CD14-positive monocyte (primary cell): ENCODE results near the gene ZSCAN20. TPM values are rescaled to one million over a fixed set of nuclear protein-coding genes. Genes with fewer than 3 reads are reported as not detected.
A peak's percentile ranks its signal among the peaks of the same experiment; 100 is the strongest.

Source experiments
- DNase-seq, 3 donors: peaks; one replicate each; pipeline ENCODE4 v3.0.0-alpha.2; 2011 to 2022
- H2AFZ ChIP-seq: 2 replicates; pipeline ENCODE4 v1.6.0; 2012; ENCODE audit warnings: mild to moderate bottlenecking, low read depth, low read length, inconsistent platforms; ENCODE audit not compliant: insufficient read depth, poor library complexity, severe bottlenecking
- H3K27ac ChIP-seq, 2 donors: 1 replicate in 1 of 2; 2 replicates in 1 of 2; pipeline ENCODE4 v1.5.1; 2012 to 2013; ENCODE audit warnings: low read length in 2 of 2, control low read depth in 1 of 2, inconsistent platforms in 1 of 2, low read depth in 1 of 2, mild to moderate bottlenecking in 1 of 2
- H3K27me3 ChIP-seq, 2 donors: one replicate each; pipeline versions ENCODE4 v1.6.0 to v1.6.1; 2011 to 2013; ENCODE audit warnings: low read length in 2 of 2; ENCODE audit not compliant: control insufficient read depth in 2 of 2, insufficient read depth in 2 of 2
- H3K36me3 ChIP-seq, 2 donors: replicated peaks in 1 of 2; 1 replicate in 1 of 2; 2 replicates in 1 of 2; pipeline versions ENCODE4 v1.5.1 to v1.6.1; 2012 to 2013; ENCODE audit warnings: low read length in 2 of 2, control low read depth in 1 of 2, inconsistent platforms in 1 of 2, mild to moderate bottlenecking in 1 of 2; ENCODE audit not compliant: insufficient read depth in 2 of 2, control insufficient read depth in 1 of 2
- H3K4me1 ChIP-seq, 2 donors: 1 replicate in 1 of 2; 2 replicates in 1 of 2; pipeline versions ENCODE4 v1.5.1 to v1.6.1; 2012 to 2013; ENCODE audit warnings: low read length in 2 of 2, control low read depth in 1 of 2, inconsistent platforms in 1 of 2, mild to moderate bottlenecking in 1 of 2, moderate library complexity in 1 of 2; ENCODE audit not compliant: insufficient read depth in 2 of 2, control insufficient read depth in 1 of 2
- H3K4me2 ChIP-seq: replicated peaks from 2 replicates; pipeline ENCODE3; 2012; ENCODE audit warnings: low read length, moderate library complexity, mild to moderate bottlenecking; ENCODE audit not compliant: poor library complexity, severe bottlenecking; ENCODE audit errors: extremely low read depth
- H3K4me3 ChIP-seq, 3 experiments: fragments of 200-600 bp in 1 of 3; sonication (generic) in 1 of 3; replicated peaks in 1 of 3; 1 replicate in 2 of 3; 2 replicates in 1 of 3; pipeline ENCODE4 v1.5.1; 2011 to 2013; ENCODE audit warnings: low read length in 3 of 3, mild to moderate bottlenecking in 3 of 3, control low read depth in 2 of 3, low read depth in 2 of 3, inconsistent platforms in 1 of 3, moderate library complexity in 1 of 3
- H3K79me2 ChIP-seq: 2 replicates; pipeline ENCODE4 v1.6.0; 2012; ENCODE audit warnings: mild to moderate bottlenecking, control low read depth, inconsistent platforms, low read length, moderate library complexity; ENCODE audit not compliant: insufficient read depth
- H3K9ac ChIP-seq: 2 replicates; pipeline ENCODE4 v1.6.0; 2017; ENCODE audit warnings: low read length, mild to moderate bottlenecking; ENCODE audit not compliant: insufficient read depth, poor library complexity, severe bottlenecking
- H3K9me3 ChIP-seq, 2 donors: replicated peaks in 1 of 2; 1 replicate in 1 of 2; 2 replicates in 1 of 2; pipeline versions ENCODE4 v1.5.1 to v1.6.1; 2012 to 2013; ENCODE audit warnings: low read length in 2 of 2, control low read depth in 1 of 2; ENCODE audit not compliant: control insufficient read depth in 1 of 2, insufficient read depth in 1 of 2
- H4K20me1 ChIP-seq: 2 replicates; pipeline ENCODE4 v1.6.0; 2012; ENCODE audit warnings: mild to moderate bottlenecking, low read length, control low read depth, moderate library complexity; ENCODE audit not compliant: insufficient read depth
- H3K27ac Mint-ChIP-seq, 7 donors: one replicate each; pipeline ENCODE4 v1.8.0; 2020; ENCODE audit warnings: mild to moderate bottlenecking in 7 of 7, mixed read lengths in 7 of 7, moderate library complexity in 6 of 7, inconsistent platforms in 2 of 7
- H3K27me3 Mint-ChIP-seq, 3 donors: one replicate each; pipeline ENCODE4 v1.8.0; 2021 to 2022; ENCODE audit warnings: low read depth in 3 of 3, mild to moderate bottlenecking in 3 of 3, mixed read lengths in 3 of 3, moderate library complexity in 3 of 3, inconsistent platforms in 1 of 3
- H3K36me3 Mint-ChIP-seq, 2 donors: one replicate each; pipeline ENCODE4 v1.8.0; 2020; ENCODE audit warnings: mixed read lengths in 2 of 2, inconsistent platforms in 1 of 2, mild to moderate bottlenecking in 1 of 2
- H3K4me1 Mint-ChIP-seq: one replicate; pipeline ENCODE4 v1.8.0; 2020; ENCODE audit warnings: mild to moderate bottlenecking, mixed read lengths
- H3K4me3 Mint-ChIP-seq, 2 donors: one replicate each; pipeline ENCODE4 v1.8.0; 2020; ENCODE audit warnings: mild to moderate bottlenecking in 2 of 2, mixed read lengths in 2 of 2, moderate library complexity in 1 of 2
- H3K9me3 Mint-ChIP-seq, 7 donors: one replicate each; pipeline ENCODE4 v1.8.0; 2020 to 2022; ENCODE audit warnings: mixed read lengths in 7 of 7, mild to moderate bottlenecking in 6 of 7, moderate library complexity in 6 of 7, inconsistent platforms in 2 of 7
- CTCF ChIP-seq: fragments of 200-600 bp; IDR thresholded peaks from one replicate; pipeline ENCODE4 v1.8.0; 2022; ENCODE audit warnings: antibody characterized with exemption, mild to moderate bottlenecking
- WGBS: methylation state at CpG from one replicate; pipeline ENCODE4 v1.1.5; 2013; ENCODE audit warnings: missing lambda C conversion rate; ENCODE audit not compliant: insufficient coverage; 5-methylcytosine and 5-hydroxymethylcytosine counted together
- intact Hi-C, 2 donors: fragments of 100-400 bp; cut with micrococcal nuclease; formaldehyde crosslinking; loops; one replicate each; pipeline versions ENCODE4 v1.15.0 to v1.15.1; 2023
- polyA plus RNA-seq, 3 donors: library from polyadenylated mRNA; depleted of rRNA in 1 of 3; unstranded in 2 of 3; stranded (reverse) in 1 of 3; fragments of 300-500 nt in 2 of 3; fragments of >200 nt in 1 of 3; fragmentation: Illumina TruSeq in 2 of 3; gene quantifications; 1 replicate in 2 of 3; 2 replicates in 1 of 3; pipeline ENCODE4 v1.2.3, GENCODE V29; 2012 to 2021

ZSCAN20 gene
- polyA plus RNA-seq, 3 donors, result 0.29 to 0.51 (median 0.29) TPM

GRCh38 chr1:33460947-33461629 is 11.4 kb upstream of the ZSCAN20 start:
- Histone ChIP-seq H3K9ac (peak overlapping the region; percentile 22), H4K20me1 (peaks cover 5% of the 10 kb centered on the region), H3K4me1 (peaks cover 54 to 57% of the 10 kb centered on the region in 2 donors), H3K36me3 (no peaks in the 10 kb centered on the region), H3K9me3 (no peaks in the 10 kb centered on the region), H3K27ac (peak overlapping the region; percentile 63 to 81), H3K79me2 (no peaks in the 10 kb centered on the region), H2AFZ (peak overlapping the region; percentile 3), H3K4me3 (peak overlapping the region in 1 of 3 experiments; percentile 51), H3K27me3 (no peaks in the 10 kb centered on the region), H3K4me2 (peak overlapping the region; percentile 53)
- no peak for TF ChIP-seq CTCF
- H3K4me3 Mint-ChIP-seq, result peak overlapping the region; percentile 35 to 56
- H3K27ac Mint-ChIP-seq, result peak overlapping the region; percentile 81 to 95 (median 90)
- peak; percentile 67 to 86 (median 75) for DNase-seq
- H3K27me3 Mint-ChIP-seq, result peaks cover 0 to 11% (median 0%) of the 10 kb centered on the region in 3 donors
- intact Hi-C loops, result loop anchor here in 1 of 2 donors (2.0 to 10.0 kb wide), 2 partner anchors 50 to 96 kb away; no protein-coding TSS in a partner anchor
- 0% methylated on average over 1 of the region's 4 CpGs for WGBS
- peaks cover 58% of the 10 kb centered on the region for H3K4me1 Mint-ChIP-seq
- peaks cover 0 to 2% (median 0%) of the 10 kb centered on the region in 7 donors for H3K9me3 Mint-ChIP-seq
- no peaks in the 10 kb centered on the region for H3K36me3 Mint-ChIP-seq

GRCh38 chr1:33462405-33463164 is 9.9 kb upstream of the ZSCAN20 start:
- no peak for DNase-seq
- no peak for TF ChIP-seq CTCF
- Histone ChIP-seq H2AFZ (no peak overlapping the region), H3K27ac (no peak overlapping the region), H4K20me1 (peaks cover 5% of the 10 kb centered on the region), H3K9me3 (no peaks in the 10 kb centered on the region), H3K27me3 (no peaks in the 10 kb centered on the region), H3K79me2 (no peaks in the 10 kb centered on the region), H3K4me2 (no peak overlapping the region), H3K9ac (no peak overlapping the region), H3K4me3 (no peak overlapping the region), H3K4me1 (peaks cover 49 to 52% of the 10 kb centered on the region in 2 donors), H3K36me3 (no peaks in the 10 kb centered on the region)
- H3K9me3 Mint-ChIP-seq, result peaks cover 0 to 2% (median 0%) of the 10 kb centered on the region in 7 donors
- no peaks in the 10 kb centered on the region for H3K36me3 Mint-ChIP-seq
- no peak overlapping the region for H3K4me3 Mint-ChIP-seq
- 100% methylated on average over 1 of the region's 8 CpGs for WGBS
- intact Hi-C loops, result loop anchor here in 1 of 2 donors (10.0 kb wide), 1 partner anchor 98 kb away; no protein-coding TSS in a partner anchor
- peaks cover 0 to 8% (median 0%) of the 10 kb centered on the region in 3 donors for H3K27me3 Mint-ChIP-seq
- peak overlapping the region in 2 of 7 donors; percentile 21 to 62 for H3K27ac Mint-ChIP-seq
- peaks cover 57% of the 10 kb centered on the region for H3K4me1 Mint-ChIP-seq
